A549 (cell line): ENCODE results near the gene FMC1.

ENCODE experiments used
- BHLHE40 ChIP-seq: IDR thresholded peaks from 2 replicates; pipeline ENCODE4 v1.6.1; 2012; ENCODE audit warnings: low read depth, low read length, inconsistent platforms
- CHD2 ChIP-seq: fragments of 150-350 bp; IDR thresholded peaks from 2 replicates; pipeline ENCODE4 v1.6.1; 2014; ENCODE audit warnings: low read length; ENCODE audit not compliant: partially characterized antibody
- EP300 ChIP-seq, 2 experiments: fragments of >200 bp; sonication (Bioruptor Twin); formaldehyde crosslinking; IDR thresholded peaks; 2 replicates in 1 of 2; 3 replicates in 1 of 2; pipeline ENCODE4 v1.6.1; 2016 to 2017
- ESRRA ChIP-seq: fragments of 150-350 bp; IDR thresholded peaks from 2 replicates; pipeline ENCODE4 v1.6.1; 2014; ENCODE audit warnings: mild to moderate bottlenecking, low read length, borderline replicate concordance
- GATA3 ChIP-seq: IDR thresholded peaks from 2 replicates; pipeline ENCODE4 v1.6.1; 2012; ENCODE audit warnings: borderline replicate concordance
- KDM5A ChIP-seq: fragments of 200-600 bp; sonication (generic); IDR thresholded peaks from 2 replicates; pipeline ENCODE4 v1.6.1; 2016; ENCODE audit warnings: antibody characterized with exemption, mild to moderate bottlenecking
- MYC ChIP-seq: IDR thresholded peaks from 2 replicates; pipeline ENCODE4 v1.6.1; 2012; ENCODE audit warnings: mild to moderate bottlenecking, inconsistent platforms, low read length, improper control_type of control experiment, borderline replicate concordance
- PHF8 ChIP-seq: fragments of 200-600 bp; sonication (generic); IDR thresholded peaks from 2 replicates; pipeline ENCODE4 v1.6.1; 2016; ENCODE audit warnings: low read depth, mild to moderate bottlenecking, antibody characterized with exemption, moderate library complexity, borderline replicate concordance
- POLR2A ChIP-seq: IDR thresholded peaks from 2 replicates; pipeline ENCODE4 v1.6.1; 2012; ENCODE audit warnings: mild to moderate bottlenecking, low read length
- RAD21 ChIP-seq, 2 experiments: fragments of >200 bp in 1 of 2; sonication (Bioruptor Twin) in 1 of 2; formaldehyde crosslinking in 1 of 2; IDR thresholded peaks in 1 of 2; conservative IDR thresholded peaks in 1 of 2; 2 replicates in 1 of 2; 3 replicates in 1 of 2; pipeline ENCODE4 v1.6.1; 2012 to 2018; ENCODE audit warnings: inconsistent platforms in 1 of 2
- RCOR1 ChIP-seq: fragments of 150-350 bp; IDR thresholded peaks from 2 replicates; pipeline ENCODE4 v1.6.1; 2014; ENCODE audit warnings: antibody characterized with exemption, low read length, low read depth
- SMC3 ChIP-seq: fragments of >200 bp; sonication (Bioruptor Twin); formaldehyde crosslinking; IDR thresholded peaks from 3 replicates; pipeline ENCODE4 v1.6.1; 2018; ENCODE audit warnings: inconsistent platforms
- TF ChIP-seq, protein P1 (sequence below): fragments of >200 bp; sonication (Bioruptor Twin); formaldehyde crosslinking; IDR thresholded peaks from 3 replicates; pipeline ENCODE4 v1.5.1; 2016
- TF ChIP-seq, protein P2 (sequence below): fragments of 150-350 bp; IDR thresholded peaks from 2 replicates; pipeline ENCODE4 v1.6.1; 2014; ENCODE audit warnings: low read depth, mild to moderate bottlenecking, low read length

DNA sequence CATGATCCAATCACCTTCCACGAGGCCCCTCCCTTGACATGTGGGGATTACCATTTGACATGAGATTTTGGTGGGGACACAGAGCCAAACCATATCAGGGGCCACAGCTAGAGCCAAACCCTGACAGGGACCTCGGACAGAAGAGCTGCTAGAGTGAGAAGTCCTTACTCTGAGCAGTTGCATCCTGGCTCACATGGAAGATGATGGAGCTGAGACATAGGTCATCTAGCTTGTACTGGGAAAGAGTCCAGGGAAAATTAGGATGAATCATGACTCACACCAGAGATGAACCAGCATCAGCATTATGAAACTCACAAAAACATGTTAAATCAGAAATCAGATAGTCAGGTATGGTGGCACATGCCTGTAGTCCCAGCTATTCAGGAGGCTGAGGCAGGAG, 12.8 kb upstream of the FMC1 start:
- TF ChIP-seq, protein P1, sequence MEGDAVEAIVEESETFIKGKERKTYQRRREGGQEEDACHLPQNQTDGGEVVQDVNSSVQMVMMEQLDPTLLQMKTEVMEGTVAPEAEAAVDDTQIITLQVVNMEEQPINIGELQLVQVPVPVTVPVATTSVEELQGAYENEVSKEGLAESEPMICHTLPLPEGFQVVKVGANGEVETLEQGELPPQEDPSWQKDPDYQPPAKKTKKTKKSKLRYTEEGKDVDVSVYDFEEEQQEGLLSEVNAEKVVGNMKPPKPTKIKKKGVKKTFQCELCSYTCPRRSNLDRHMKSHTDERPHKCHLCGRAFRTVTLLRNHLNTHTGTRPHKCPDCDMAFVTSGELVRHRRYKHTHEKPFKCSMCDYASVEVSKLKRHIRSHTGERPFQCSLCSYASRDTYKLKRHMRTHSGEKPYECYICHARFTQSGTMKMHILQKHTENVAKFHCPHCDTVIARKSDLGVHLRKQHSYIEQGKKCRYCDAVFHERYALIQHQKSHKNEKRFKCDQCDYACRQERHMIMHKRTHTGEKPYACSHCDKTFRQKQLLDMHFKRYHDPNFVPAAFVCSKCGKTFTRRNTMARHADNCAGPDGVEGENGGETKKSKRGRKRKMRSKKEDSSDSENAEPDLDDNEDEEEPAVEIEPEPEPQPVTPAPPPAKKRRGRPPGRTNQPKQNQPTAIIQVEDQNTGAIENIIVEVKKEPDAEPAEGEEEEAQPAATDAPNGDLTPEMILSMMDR, result no peak
- no peak for TF ChIP-seq ESRRA
- no peak for TF ChIP-seq EP300 (IDR thresholded peaks at IDR 0.05)
- TF ChIP-seq RAD21 (conservative IDR thresholded peaks at IDR 0.05 in 1 of 2, IDR thresholded peaks at IDR 0.05 in 1 of 2), result no peak
- no peak for TF ChIP-seq POLR2A
- TF ChIP-seq GATA3, result no peak
- TF ChIP-seq, protein P2, sequence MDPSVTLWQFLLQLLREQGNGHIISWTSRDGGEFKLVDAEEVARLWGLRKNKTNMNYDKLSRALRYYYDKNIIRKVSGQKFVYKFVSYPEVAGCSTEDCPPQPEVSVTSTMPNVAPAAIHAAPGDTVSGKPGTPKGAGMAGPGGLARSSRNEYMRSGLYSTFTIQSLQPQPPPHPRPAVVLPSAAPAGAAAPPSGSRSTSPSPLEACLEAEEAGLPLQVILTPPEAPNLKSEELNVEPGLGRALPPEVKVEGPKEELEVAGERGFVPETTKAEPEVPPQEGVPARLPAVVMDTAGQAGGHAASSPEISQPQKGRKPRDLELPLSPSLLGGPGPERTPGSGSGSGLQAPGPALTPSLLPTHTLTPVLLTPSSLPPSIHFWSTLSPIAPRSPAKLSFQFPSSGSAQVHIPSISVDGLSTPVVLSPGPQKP, result no peak
- TF ChIP-seq CHD2, result no peak
- no peak for TF ChIP-seq MYC
- no peak for TF ChIP-seq KDM5A
- no peak for TF ChIP-seq BHLHE40
- TF ChIP-seq RCOR1, result no peak
- no peak for TF ChIP-seq SMC3
- TF ChIP-seq PHF8, result no peak
